Measurements from ENCODE around the gene NEK6. TPM values are rescaled to one million over a fixed set of nuclear protein-coding genes. Genes with fewer than 3 reads are reported as not detected.
A peak's percentile ranks its signal among the peaks of the same experiment; 100 is the strongest.

NEK6 gene
- total RNA-seq, 1 donor from 2014 or later = 18.7 TPM

DNA sequence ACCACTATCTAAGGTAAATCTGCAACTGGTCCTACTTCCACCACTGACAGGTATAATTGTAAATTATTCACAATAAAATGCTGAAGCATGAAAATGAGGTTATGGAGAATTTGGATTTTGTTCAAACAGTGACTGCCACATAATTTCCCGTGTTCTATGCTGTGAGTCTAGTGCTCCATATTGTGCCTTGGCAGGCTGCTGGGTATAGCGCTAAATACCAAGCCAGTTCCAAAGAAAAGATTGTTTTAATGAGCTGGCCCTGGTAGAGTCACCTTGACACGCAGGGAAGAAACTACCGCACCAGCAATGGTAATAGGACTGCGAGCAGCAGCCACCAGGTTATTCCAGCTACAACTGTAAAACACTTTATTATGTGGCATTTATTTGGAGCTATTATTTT, 127.1 kb downstream of the NEK6 start:
- no peak for DNase-seq

DNA sequence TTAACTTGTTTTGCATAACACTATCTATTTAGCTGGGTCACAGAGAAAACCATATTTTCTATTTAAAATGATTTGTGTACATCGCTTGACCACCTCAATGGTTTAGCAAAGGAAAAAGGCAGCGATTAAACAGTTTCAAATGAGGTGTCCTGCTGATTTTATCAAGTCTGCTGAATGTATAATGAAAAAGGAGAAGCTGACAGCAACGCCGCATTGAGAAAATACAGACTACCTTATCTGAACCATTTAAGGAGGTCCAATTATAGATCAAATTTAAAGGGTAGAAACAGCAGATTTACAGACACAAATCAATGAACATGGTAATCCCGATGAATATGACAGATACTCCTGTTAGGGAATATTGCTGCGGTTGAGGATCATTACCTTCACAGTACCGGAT, 127.9 kb downstream of the NEK6 start:
- no peak for DNase-seq

DNA sequence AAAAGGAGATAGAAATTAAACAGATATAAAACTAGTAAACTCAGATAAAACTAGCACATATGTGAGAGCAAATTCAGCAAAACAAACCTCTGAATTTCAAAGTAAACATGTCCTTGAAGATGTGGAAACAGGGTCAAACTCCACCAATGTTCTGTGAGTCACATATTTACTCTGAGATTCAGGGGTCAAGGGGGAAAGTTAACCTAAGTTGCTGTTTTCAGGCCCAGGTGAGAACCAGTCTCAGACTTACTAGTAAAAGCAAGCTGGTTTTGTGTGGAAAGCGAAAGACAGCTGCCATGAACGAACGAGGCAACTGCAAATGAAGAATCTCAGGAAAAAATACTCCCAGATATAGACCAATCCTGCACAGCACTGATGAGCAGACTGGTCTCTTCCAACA, 128.5 kb downstream of the NEK6 start:
- DNase-seq = no peak

DNA sequence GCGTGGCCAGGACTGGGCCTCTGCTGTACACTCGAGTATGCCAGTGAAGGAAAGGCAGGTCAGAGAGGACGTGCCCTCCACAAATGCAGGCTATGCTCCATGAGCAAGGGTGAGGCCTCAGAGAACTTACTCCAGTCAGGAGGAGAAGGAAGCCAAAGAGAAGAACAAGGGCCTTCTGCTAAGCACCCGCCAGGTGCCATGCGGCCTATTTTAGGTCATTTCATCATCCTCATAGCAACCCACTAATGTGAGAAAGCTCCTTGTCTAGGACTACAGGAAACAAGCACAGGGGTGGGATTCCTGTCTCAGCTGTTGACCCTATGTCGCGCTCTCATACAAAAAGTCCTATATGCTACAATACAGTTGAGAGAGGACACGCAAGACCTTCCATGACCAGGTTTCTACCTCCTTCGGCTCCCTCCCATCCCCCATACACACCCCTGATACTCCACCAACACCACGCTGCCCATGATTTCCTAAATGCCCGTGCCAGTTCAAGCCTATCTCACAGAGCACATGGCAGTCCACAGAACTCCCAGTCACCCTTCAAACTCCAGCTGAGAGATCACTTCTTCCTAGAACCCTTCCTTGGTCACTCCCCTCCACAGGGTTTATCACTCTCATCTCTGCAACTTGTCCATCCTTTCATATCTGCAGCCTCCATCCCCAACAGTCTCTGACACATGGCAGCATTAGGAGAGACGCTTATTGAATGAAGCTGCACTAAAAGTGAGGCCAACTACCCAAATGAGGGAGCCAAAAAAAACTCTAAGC, 130.7 kb downstream of the NEK6 start:
- no peak for DNase-seq

DNA sequence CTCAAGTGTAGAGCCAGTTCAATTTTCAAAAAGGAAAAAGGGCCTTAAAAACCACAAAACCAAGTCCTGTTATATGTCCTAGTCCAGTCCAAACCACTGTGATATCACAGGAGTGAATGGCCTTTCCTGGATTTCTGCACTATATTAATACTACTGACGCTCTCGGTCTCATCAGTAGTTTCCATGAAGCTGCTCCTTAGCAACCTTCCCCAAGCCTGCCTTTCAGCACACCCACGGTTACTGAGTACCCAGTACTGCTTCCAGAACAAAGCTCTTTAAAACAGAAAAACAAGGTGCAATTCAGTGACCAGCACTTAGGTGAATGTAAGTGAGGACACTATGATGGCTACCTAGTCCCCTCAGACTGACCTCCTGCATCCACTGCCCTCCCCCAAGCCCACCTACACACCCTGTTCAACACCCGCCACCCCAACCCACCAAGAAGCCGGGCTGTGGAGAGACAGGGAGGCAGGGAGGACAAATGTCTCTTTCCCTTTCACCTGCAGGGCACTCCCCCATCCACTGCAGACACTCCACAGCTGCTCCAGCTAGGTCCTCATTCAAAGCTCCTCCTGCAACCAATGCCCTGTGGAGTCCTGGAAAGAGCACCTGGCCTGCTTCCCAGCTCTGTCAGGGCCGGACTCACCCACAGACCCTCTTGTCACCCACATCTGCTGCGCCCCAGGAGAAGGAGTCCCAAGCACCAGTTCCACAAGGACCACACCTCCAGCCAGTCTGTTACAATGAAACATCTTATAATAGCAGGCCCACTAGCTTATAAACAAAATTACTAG, 131.6 kb downstream of the NEK6 start:
- no peak for DNase-seq

DNA sequence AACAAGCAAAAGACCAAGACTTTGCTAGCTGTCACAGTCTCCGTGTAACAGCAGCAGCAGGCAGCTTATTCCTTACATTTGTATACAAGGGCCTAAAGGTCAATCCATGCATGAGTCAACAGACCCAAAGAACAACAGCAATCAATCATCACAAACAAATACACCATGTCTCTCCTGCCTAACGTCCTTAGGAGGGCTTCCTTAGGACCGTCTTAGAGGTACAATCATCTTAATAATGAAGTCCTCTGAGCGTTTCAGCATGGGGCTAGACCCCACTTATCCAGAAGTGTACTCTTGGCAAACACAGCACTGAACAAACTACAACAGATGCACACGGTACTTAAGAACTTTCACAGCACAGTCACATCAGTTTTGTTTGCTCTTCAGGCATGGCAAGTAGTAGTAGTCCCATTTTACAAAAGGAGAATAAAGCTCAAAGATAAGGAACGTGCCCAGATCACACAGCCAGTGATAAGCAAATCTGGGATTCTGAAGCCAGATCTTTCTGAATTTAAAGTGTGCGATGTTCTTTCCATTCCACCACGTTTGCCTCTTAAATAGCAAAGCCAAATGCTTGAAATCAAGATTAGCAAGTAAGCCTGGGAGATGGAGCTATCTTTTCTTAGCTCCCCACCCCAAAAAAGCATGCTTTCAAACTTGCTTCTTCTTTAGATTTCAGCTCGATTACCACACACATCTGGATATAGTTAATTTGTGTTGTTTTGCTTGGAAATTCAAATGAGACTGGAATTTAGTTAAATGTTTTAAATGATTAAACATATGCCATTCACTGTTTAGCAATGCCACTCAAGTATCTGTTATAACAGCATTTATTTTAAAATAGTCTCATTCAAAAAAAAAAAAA, 133.3 kb downstream of the NEK6 start:
- DNase-seq = peak; percentile 59

DNA sequence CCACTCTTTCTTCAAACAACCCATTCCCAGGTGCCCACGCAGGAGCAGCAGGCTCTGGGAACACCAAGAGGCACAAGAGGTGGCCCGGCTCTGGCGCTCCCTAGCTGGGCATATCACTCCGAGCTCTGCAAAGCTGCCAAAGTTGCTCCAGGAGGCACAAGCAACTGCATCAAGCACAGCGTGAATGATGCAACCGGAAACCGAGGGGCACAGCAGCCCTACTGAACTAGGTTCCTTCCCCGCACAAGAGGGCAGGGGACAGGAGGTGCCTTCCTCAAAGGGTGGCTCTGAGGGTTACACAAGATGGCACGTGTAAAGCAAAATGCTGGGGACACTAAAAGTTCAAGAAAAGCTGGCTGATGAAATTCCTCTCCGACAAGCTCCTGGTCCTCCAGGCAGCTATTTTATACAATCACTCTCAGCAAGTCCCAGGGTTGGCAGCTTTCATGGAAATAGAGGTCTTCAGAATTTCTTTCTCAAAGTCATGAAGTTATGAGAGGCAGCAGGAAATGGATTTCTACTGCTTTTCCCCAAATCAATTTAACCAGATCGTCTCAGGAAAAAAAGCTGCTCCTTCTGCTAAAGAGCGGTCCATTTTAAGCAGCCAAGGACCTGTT, 134.6 kb downstream of the NEK6 start:
- DNase-seq = no peak

DNA sequence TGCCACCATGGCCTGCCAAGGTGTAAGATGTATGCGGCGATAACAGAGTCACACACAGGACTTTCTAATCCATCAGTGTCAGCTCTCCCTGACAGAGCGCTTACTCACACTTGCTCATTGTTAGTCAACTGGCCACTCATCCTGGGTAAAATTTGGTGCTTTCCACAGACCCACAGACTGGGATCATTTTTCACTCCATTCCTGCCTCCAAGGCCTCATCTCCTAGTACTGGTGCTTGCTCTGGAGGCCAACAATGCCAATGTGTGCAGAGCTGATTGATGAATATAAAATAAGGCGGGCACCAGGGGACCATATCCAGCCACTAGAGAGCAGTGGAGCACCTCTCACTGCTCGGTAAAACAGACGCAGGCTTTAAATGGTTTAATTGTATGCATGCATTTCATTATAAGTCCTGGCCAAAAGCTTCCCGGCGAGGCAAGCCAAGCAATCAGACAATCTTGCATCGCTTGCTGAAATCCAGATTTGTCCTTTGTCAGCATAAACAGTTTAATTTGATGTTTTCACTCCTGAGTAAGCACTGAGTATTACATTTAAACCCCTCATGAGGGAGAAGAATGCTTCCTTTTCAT, 135.2 kb downstream of the NEK6 start:
- DNase-seq = peak; percentile 75

DNA sequence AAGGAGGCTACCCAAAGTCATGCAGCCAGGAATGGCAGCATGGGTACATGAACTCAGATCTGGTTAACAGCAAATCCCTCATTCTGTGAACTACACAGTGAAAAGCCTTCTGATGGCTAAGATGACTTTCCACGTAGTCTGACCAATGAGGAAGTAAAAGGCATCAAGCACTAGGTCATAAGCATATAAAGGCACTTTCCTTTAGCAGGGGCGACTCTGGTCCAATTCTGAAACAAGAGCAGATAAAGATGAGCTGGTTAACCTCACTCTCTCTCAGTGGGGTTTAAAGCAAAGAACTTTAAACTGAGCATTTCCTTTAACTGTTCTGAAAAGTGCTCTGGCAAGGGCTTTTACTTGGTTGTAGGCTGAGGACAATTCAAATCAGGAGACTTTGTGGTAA, 136.4 kb downstream of the NEK6 start:
- no peak for DNase-seq

DNA sequence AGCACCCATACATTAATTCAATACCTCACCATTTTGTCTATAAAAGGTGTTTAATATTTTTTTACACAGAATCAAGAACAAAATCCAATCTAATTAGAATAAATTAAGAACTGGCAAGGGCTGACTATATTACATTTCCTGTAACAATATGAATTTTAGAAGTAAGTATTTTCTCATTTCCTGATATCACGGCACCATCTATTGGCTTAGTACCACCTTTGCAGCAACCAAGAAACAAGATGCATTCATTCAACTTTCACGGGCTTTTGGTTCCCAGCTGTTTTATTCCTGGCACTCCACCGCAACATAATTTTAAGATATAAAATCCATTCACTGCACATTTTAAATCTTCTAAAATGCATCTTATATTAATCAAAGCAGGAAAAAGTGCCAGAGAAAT, 136.8 kb downstream of the NEK6 start:
- no peak for DNase-seq

DNA sequence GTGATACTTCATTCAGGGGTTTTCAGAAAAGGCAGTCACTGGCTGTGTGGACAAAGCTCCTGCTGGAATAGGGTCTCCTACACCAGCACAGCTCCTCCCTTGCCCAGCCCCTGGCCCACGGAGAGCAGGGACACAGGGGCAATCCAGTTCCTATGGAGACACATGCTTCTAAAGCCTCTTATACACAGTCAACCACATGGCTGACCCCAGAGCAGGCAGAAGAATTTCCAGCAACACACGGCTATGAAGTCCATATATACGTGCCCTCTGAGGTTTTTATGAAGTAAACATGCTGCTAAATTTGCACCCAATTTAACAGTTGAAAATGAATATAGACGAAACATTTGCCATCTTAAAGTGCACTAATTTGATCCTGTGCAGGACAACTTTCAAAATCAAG, 138.1 kb downstream of the NEK6 start:
- no peak for DNase-seq

DNA sequence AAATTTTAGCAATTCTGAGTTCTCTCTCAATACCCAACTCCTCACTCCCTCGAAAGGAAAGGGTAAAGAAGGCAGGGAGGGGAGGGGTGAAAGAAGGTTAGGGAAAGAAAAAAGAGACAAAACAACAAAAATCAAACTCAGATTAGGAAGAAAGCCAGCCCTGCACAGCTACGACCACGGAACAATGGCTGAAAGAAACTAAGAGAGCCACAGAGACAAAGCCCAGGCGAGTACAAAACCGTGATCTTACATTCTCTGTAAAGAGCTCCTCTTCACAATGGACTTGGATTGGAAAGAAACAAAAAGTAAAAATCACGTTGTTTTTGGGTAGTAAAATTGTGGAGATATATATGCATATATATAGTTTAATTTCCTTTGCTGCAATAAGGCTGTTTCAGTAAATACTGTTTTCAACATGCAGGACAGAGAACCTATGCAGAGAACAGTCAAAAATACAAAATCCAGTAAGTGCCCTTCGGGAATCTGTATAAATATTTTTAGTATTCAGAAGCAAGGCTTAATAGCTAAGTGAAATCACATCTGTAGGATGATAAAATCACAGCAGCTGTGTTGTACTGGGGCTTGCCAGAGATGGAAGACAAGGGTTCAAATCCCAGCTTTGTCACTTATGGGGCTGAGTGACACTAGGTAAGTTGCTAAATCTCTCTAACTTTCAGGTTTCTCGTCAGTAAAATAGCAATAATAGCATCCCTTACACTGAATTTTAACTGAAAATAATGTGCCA, 140.6 kb downstream of the NEK6 start:
- no peak for DNase-seq

DNA sequence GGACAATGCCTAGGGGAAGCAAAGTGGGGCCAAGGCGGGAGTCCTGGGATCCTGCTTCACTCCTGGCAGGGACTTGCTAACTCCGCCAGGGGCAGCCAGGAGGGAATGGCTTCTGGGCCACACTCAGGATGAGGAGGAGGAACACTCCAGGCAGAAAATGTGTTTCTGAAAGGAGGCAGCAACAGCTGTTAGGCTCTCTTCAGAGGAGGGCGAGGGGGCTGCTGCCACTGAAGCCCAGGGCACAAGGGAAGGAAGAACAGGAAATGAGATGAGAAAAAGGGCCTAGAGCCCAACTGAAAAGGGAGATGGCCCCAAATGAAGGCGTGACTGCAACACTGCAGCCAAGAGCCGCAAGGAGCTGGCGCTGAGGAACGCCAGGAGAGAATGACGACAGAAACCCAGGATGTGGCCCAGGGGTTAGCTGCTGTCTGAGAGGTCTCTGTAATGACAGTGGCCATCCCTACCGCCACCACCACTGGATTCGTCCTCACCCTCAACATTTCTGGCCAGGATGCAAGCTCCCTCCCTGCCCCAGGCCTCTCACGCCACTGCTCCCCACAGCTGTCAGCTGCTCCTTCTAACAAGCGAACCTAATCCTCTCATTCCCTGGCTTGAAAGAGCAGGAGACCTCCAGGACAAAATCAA, 141.7 kb downstream of the NEK6 start:
- no peak for DNase-seq

DNA sequence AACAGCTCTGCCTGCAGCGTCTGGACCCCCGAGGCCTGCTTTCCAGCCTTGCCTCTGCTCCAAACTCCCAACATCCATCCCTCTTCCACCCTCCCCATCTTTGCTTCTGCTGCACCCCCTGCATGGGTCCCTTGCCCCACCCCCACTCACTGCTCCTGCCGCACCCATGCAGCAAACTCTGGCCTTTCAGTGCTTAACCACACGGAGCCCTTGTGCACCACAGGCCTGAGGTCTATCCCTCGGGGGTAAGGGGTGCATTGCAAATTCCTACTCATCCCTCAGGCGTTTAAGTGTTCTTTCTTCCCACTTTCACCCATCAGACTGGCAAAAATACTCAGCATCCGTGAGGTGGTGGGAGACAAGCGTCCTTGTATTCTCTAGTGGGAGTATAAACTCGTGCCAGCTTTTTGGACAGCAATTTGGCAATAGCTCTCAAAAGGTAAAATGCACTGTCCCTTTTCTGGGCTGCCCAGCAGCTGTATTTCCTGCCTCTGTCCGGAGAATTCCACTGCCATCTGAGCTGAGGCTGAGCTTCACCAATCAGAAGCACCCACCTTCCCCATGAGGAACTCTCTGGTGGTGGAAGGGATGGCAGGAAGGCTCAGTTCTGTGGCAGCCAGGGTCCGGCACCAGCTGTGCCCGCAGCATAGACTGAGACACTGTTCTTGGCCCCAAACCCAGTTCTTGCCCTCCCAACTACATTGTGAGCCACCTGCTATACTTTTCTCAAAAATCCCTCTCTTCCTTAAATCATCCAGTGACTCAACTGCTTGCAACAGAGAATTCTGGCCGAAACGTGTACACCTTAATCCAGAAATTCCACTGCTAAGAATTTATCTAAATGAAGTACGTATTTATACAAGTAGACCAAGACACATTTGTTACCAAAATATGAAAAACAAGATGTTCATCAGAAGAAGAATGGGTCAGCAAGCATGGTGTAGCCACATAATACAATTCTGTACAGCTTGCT, 142.5 kb downstream of the NEK6 start:
- DNase-seq = peak; percentile 32

Other genes starting within 250 kb of the NEK6 start
- gene LHX2, start 246.2 kb upstream of the NEK6 start, total RNA-seq = not detected in 2 replicates
- 180 and 183 TPM in 2 replicates for gene PSMB7, start 157.5 kb downstream of the NEK6 start, total RNA-seq
- not detected in 2 replicates for gene ADGRD2, start 192.5 kb downstream of the NEK6 start, total RNA-seq
- gene NR5A1, start 249.4 kb downstream of the NEK6 start, total RNA-seq = not detected in 2 replicates